AG04449 (cell line): ENCODE measurements around the gene HIVEP3.

Experiments
- CTCF ChIA-PET: fragments of 350-600 bp; formaldehyde crosslinking; extraction: SDS; loops from one replicate; lab custom pipeline; 2021; ENCODE audit warnings: antibody characterized with exemption; lab: Yijun Ruan, JAX
- POLR2A ChIA-PET: fragments of 400-600, 350-600 bp; formaldehyde crosslinking; extraction: SDS; loops from one replicate; lab custom pipeline; 2020; ENCODE audit warnings: antibody characterized with exemption, inconsistent platforms; lab: Yijun Ruan, JAX
- DNase-seq: peaks from one replicate; pipeline ENCODE4 v3.0.0-alpha.2; 2010; ENCODE audit warnings: low read depth, low spot score
- H3K4me3 ChIP-seq: 2 replicates; pipeline ENCODE4 v1.5.1; 2011; ENCODE audit warnings: low read depth, mild to moderate bottlenecking, control low read depth, low read length
- CTCF ChIP-seq: IDR thresholded peaks from one replicate; pipeline ENCODE4 v1.5.1; 2011; ENCODE audit warnings: mild to moderate bottlenecking, moderate library complexity, low read length, control low read depth, inconsistent platforms; ENCODE audit not compliant: insufficient read depth; ENCODE audit errors: missing control alignments

Gene HIVEP3

DNA sequence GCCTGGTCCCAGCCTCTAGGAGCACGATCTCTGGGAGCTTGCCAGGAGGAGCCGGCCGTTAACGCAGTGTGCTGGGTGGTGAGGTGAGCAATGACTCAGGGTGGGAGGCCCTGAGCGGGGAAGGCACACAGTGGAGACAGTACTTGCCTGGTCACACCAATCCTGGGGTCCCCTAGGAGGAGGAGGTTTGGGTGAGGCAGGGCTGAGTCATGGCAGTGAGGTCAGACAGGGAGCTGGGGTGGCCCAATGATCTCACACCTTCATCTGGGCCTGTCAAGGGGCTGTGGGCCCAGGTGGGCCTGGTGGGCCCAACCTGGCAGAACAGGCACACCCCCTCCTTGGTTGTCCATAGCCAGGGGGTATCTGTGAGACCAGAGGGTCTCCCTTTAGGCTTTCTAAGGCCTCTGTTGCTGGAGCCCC is 425.6 kb downstream of the HIVEP3 start:
- CTCF ChIA-PET: interaction anchor here (0.9 to 10.6 kb wide), 9 partner anchors 9 to 213 kb away, joined by 3 to 105 read pairs (median 4); no protein-coding TSS in a partner anchor
- TF ChIP-seq CTCF: no peak
- peak; percentile 78 for DNase-seq
- POLR2A ChIA-PET: no interaction called here
- H3K4me3 ChIP-seq: no peak overlapping the region

DNA sequence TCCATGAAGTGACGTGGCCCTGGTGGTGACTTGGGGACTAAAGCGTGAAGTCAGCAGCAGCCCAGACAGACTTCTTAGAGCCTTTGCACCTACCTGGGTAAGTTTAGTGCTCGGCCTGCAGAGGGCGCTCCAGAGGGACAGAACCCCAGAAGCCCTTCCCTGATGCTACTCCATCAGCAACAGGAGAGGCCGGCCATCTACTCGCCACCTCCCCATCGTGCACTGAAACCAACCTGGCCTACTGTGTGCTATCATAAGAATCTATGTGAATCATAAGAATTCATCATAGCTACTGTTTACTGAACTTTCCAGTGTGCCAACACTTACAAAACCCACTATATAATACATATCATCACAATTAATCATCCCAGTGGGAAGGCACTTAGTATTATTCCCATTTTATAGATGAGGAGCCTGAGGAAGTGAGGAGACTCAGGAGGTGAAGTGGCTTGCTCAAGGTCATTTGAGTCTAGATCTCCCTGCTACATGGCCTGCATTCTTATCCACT is 426.3 kb downstream of the HIVEP3 start:
- CTCF ChIA-PET: interaction anchor here (0.9 to 10.6 kb wide), 8 partner anchors 10 to 212 kb away, joined by 3 to 105 read pairs (median 6); no protein-coding TSS in a partner anchor
- no peak overlapping the region for H3K4me3 ChIP-seq
- peak; percentile 44 for TF ChIP-seq CTCF
- DNase-seq: no peak
- POLR2A ChIA-PET: no interaction called here

- TF ChIP-seq CTCF: no peak
- no peak overlapping the region for H3K4me3 ChIP-seq
- no peak for DNase-seq
- CTCF ChIA-PET: interaction anchor here (0.7 to 10.6 kb wide), 5 partner anchors 9 to 58 kb away, joined by 3 to 105 read pairs (median 9); no protein-coding TSS in a partner anchor
- POLR2A ChIA-PET: no interaction called here
These were observed 427.8 kb downstream of the HIVEP3 start for GRCh38 chr1:41490911-41491310.

DNA sequence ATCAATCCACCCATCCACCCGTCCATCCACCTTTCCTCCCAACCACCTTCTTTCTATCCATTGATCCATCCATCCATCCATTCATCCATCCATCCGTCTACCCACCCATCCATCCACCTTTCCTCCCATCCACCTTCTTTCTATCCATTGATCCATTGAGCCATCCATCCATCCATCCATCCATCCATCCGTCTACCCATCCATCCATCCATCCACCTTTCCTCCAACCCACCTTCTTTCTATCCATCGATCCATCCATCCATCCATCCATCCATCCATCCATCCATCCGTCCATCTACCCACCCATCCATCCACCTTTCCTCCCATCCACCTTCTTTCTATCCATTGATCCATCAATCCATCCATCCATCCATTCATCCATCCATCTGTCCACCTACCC is 429.2 kb downstream of the HIVEP3 start:
- POLR2A ChIA-PET: no interaction called here
- no peak for DNase-seq
- H3K4me3 ChIP-seq: no peak overlapping the region
- no peak for TF ChIP-seq CTCF
- CTCF ChIA-PET: interaction anchor here (1.3 to 10.6 kb wide), 2 partner anchors 26 to 30 kb away, joined by 3 to 105 read pairs; no protein-coding TSS in a partner anchor

- no peak for TF ChIP-seq CTCF
- no peak for DNase-seq
- no peak overlapping the region for H3K4me3 ChIP-seq
- ChIA-PET POLR2A (no interaction called here), CTCF (interaction anchor here (0.6 to 1.0 kb wide), 4 partner anchors 11 to 203 kb away, joined by 3 to 4 read pairs (median 4); no protein-coding TSS in a partner anchor)
These were observed 430.4 kb downstream of the HIVEP3 start for GRCh38 chr1:41488040-41488951.
